Endothelial cell of umbilical vein (primary cell): ENCODE results near the gene GTSE1.

ENCODE experiments used
- CTCF ChIP-seq, 2 donors: IDR thresholded peaks; 1 replicate in 1 of 2; 2 replicates in 1 of 2; pipeline ENCODE4 v1.5.1; 2011; ENCODE audit warnings: low read length in 2 of 2, mild to moderate bottlenecking in 2 of 2, moderate library complexity in 2 of 2, control low read depth in 1 of 2, inconsistent platforms in 1 of 2, low read depth in 1 of 2; ENCODE audit not compliant: insufficient read depth in 1 of 2; ENCODE audit errors: extremely low read depth in 1 of 2
- POLR2A ChIP-seq: IDR thresholded peaks from 2 replicates; pipeline ENCODE4 v1.6.1; 2012; ENCODE audit warnings: low read depth, mild to moderate bottlenecking, control low read depth, low read length

DNA sequence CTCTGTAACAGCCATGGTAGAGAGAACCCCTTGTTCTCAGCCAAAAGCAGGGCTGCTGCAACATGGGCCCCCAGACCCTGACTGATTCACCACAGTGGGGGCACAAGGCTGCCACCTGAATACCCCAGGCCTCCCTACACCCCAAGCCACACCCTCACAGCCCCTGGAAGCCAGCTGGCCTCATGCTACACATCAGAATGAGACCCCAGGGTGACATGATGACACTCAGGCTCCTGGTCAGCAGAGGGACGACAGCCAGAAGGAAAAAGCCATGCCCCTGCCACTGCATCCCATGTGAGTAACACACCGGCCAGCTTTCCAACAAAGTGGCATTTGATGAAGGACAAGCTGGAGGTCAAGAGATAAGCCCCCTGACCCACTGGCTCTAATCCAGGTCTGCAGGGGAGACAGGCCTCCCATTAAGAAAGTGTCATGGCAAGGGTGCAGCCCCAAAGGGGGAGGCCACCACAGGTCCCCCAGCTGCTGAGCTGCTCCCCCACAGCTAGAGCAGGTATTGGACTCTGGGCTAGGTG, 49.2 kb upstream of the GTSE1 start:
- TF ChIP-seq CTCF (IDR thresholded peaks at IDR 0.05; ENCODE audit: extremely low read depth in 1 of 2, insufficient read depth in 1 of 2, low read depth in 1 of 2, low read length in 2 of 2): no peak
- TF ChIP-seq POLR2A: no peak
